D341Med (cell line): ENCODE measurements around the gene KRTAP4-5.
"Not testable (repeated sequence)": the region's sequence is repeated elsewhere in the genome, so short reads cannot be mapped to it uniquely, and the experiment has no call there.

Source experiments
- DNase-seq: peaks from one replicate; pipeline ENCODE4 v3.0.0; 2012; ENCODE audit warnings: low spot score

KRTAP4-5 gene

GRCh38 chr17:41149652-41149985 lies at the start of gene KRTAP4-5:
Gene KRTAP4-5, minus strand, starts transcription at chr17:41149825. Its CDS starts 58 bp downstream, at chr17:41149767.
- DNase-seq, result no peak

DNA sequence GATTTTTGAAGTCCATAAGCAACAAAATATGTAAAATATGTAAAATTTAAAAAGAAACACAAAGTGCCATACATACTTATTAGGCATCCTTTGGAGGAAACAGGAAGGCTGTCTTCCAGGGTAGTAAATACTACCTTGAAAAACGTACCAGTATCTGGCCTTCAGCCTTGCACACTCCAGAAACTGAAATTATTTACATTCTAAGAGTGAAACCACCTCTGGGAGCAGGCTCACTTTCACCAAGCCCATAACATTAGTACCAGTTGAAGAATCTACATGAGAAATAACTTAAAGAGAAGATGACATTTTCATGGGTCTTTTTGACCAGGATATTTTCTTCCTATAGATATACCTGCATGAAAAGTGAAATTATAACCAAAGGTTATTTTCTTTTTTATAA lies 46.4 kb upstream of the KRTAP4-5 start:
- no peak for DNase-seq

GRCh38 chr17:41190328-41190727 lies 40.7 kb upstream of the KRTAP4-5 start:
- DNase-seq, result no peak

DNA sequence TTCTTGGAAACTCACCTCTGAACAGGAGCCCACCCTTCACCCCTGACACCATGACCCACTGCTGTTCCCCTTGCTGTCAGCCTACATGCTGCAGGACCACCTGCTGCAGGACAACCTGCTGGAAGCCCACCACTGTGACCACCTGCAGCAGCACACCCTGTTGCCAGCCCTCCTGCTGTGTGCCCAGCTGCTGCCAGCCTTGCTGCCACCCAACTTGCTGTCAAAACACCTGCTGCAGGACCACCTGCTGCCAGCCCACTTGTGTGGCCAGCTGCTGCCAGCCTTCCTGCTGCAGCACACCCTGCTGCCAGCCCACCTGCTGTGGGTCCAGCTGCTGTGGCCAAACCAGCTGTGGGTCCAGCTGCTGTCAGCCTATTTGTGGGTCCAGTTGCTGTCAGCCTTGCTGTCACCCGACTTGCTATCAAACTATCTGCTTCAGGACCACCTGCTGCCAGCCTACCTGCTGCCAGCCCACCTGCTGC lies 40.3 kb upstream of the KRTAP4-5 start, which contains the start of gene KRTAP9-1:
KRTAP9-1 (plus strand) TSS at position 51 of the 482 bp plus-strand sequence; CDS start at position 51, 0 bp downstream.
- not testable (repeated sequence) for DNase-seq

DNA sequence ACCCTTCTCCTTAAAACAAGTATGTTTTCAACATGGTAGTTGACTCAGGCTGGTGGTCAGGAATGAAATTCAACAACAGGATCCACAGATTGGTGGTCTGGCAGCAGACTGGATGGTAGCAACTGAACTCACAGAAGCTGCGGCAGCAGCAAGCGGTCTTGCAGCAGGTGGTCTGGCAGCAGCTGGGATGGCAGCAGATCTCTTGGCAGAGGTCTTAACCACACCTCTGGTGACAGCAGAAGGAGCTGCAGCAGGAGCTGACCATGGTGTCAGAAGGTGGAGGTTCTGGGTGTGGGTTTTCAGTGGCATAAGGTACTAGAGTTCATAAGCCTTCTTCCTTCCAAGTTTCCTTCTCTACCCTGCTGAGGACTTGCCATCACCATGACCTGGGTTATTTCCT lies 37.2 kb upstream of the KRTAP4-5 start:
- no peak for DNase-seq

- DNase-seq, result no peak
Observed at GRCh38 chr17:41185001-41185400, 35.4 kb upstream of the KRTAP4-5 start.

DNA sequence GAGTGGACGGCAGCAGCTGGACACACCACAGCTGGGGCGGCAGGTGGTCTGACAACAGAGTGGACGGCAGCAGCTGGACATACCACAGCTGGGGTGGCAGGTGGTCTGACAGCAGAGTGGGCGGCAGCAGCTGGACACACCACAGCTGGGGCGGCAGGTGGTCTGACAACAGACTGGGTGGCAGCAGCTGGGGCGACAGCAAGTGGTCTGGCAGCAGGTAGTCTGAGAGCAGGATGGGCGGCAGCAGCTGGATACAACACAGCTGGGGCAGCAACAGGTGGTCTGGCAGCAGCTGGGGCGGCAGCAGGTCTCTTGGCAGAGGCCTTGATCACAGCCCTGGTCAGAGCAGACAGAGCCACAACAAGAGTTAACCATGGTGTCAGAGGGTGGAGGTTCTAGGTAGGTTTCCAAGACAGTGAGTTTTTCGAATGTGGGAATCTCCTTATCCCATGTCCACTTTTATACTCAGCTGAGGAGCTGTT lies 34.9 kb upstream of the KRTAP4-5 start, which contains the start of gene KRTAP4-1:
KRTAP4-1 (minus strand) TSS at position 432 of the 482 bp plus-strand sequence; CDS start at position 375, 57 bp downstream.
- DNase-seq, result no peak

DNA sequence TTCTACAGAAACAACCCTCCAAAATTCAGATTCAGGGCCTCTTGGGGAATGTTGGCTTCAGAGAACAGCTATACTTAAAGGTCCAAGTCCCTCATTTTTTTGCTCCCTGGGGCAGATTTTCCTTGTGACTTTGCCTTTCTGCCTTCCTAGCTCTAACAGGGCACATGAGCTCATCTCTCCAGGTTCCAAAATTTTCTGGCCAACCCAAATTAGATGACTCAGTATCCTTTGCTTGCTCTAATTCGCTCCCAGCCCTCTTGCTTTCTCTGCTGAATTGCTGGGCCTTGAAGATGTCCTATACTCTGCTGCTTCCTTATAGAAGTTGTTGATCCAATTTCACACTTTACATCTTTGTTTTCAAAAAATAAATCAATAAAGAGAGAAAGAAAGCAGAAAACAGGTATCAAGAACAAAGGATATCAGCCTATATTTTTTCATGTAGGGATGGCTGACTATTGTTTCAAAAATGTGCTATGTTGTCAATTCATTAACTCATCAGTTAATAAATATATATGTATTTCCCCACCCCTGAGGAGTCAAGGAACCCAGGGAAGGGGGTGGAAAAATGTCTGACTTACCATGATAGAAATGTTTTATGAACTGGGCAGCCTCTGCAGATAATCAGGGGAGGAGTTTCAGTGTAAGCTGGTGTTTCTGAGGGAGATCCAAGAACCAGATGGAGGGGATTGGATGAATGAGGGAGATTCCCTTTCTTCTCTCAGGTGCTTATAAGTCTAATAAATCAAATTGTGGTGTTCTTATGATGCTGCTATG lies 29.4 kb upstream of the KRTAP4-5 start:
- no peak for DNase-seq

GRCh38 chr17:41178341-41178740 lies 28.7 kb upstream of the KRTAP4-5 start:
- DNase-seq, result no peak

DNA sequence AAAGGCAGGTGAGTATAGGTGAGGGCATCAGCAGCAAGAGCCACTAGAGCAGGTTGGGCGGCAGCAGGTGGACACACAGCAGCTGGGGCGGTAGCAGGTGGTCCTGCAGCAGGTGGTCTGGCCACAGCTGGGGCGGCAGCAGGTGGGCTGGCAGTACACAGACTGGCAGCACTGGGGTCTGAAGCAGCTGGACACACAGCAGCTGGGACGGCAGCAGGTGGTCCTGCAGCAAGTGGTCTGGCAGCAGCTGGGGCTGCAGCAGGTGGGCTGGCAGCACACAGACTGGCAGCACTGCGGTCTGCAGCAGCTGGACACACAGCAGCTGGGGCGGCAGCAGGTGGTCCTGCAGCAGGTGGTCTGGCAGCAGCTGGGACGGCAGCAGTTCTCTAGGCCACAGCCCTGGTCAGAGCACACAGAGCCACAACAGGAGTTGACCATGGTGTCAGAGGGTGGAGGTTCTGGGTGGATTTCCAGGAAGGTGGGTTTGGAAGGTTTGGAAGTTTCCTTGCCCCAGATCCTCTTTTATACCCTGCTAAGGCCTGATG lies 28.2 kb upstream of the KRTAP4-5 start, which contains the start of gene KRTAP4-2:
KRTAP4-2 (minus strand) TSS at position 495 of the 545 bp plus-strand sequence; CDS start at position 438, 57 bp downstream.
- no peak for DNase-seq

GRCh38 chr17:41176744-41177387 lies 27.2 kb upstream of the KRTAP4-5 start:
- no peak for DNase-seq

DNA sequence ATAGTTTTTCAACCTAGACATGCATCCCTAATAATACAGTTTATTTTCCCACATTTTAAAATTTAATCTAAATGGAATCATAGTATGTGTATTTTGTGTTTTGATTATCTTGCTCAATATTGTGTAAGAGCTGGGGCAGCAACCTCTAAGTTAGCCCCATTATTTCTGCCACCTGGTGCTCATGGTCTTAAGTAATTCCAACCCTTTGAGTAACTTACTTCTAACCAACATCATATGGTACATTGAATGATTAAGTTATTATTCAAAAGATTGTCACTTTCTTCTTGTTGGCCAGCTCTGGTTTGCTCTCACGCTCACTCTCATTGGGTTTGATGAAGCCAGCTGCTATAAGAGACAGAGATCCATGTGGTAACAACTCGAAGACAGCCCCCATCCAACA lies 22.3 kb upstream of the KRTAP4-5 start:
- no peak for DNase-seq

DNA sequence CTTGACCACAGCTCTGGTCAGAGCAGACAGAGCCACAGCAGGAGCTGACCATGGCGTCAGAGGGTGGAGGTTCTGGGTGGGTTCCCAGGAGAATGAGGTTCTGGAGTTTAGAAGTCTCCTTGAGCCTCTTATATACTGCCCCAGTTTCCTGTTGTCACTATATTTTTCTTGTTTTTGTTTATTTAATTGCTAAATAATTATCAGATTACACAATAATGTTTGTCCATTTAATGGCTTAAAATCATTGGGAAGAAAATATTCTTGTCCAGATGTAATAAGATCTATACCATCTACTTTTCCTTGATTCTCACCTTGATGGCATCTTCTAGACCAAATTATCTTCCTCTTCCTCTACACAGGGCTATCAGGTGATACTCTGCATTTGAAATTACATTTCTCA lies 18.5 kb upstream of the KRTAP4-5 start, which contains the start of gene KRTAP4-3:
KRTAP4-3 (minus strand) TSS at position 101 of the 400 bp plus-strand sequence; CDS start at position 52, 49 bp downstream.
- no peak for DNase-seq

DNA sequence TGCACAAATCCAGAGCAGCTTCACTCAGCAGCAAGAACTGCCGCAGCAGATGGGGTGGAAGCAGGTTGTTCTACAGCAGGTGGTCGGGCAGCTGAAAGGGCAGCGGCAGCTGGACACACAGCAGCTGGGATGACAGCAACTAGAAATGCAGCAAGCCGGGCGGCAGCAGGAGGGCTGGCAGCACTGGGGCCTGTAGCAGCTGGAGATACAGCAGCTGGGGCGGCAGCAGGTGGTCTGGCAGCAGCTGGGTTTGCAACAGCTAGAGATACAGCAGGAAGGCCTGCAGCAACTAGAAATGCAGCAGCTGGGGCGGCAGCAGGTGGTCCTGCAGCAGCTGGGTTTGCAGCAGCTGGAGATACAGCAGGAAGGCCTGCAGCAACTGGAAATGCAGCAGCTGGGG lies 17.9 kb upstream of the KRTAP4-5 start:
- DNase-seq, result no peak

DNA sequence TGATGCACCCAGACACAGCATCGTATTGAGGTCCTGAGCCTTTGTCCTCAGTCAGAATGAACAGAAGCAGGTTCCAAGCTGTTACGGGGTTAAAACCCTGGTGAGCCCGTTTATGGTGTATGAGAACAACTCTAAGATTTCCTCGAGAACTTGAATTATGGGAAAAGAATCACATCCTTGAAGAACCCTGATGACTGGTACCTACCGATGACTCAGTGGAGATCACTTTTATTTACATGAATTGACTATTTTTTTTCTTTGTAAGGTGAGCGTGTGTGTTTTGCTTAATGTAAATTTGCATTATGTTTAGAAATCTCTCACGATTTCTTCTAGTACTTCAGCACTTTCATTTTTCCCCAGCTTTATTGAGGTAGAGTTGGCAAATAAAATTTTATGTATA lies 14.2 kb upstream of the KRTAP4-5 start:
- DNase-seq, result no peak

- no peak for DNase-seq
Observed at GRCh38 chr17:41160648-41161047, 11.0 kb upstream of the KRTAP4-5 start, which contains the start of gene KRTAP4-4. Gene KRTAP4-4, minus strand, starts transcription at chr17:41160748. Its CDS starts 57 bp downstream, at chr17:41160691.

GRCh38 chr17:41160190-41160589 lies 10.6 kb upstream of the KRTAP4-5 start:
- DNase-seq, result not testable (repeated sequence)

GRCh38 chr17:41153856-41154255 lies 4.2 kb upstream of the KRTAP4-5 start:
- DNase-seq, result no peak

GRCh38 chr17:41151525-41151924 lies 1.9 kb upstream of the KRTAP4-5 start:
- DNase-seq, result no peak

DNA sequence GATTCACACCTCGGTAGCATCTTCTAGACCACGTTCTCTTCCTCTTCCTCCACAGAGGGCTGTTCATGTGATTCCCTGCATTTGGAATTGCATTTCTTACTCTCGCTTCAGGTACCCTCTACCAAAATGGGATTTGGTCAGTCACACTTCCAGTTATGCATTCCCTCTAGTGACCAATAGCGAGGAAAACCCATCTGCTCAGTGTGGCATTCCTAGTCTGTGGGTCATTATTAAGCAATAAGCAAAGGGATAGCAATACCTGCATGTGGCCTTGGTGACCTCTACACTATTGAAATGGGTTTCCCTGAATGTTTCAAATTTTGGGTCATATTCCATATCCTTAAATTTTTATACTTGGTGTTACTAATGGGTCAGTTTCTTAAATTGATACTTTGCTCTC lies 401 bp upstream of the KRTAP4-5 start:
- no peak for DNase-seq

GRCh38 chr17:41148971-41149651 lies 514 bp downstream of the KRTAP4-5 start:
- not testable (repeated sequence) for DNase-seq
